Measurements from ENCODE around the gene GATB. TPM values are rescaled to one million over a fixed set of nuclear protein-coding genes. Genes with fewer than 3 reads are reported as not detected.

The GATB gene, protein sequence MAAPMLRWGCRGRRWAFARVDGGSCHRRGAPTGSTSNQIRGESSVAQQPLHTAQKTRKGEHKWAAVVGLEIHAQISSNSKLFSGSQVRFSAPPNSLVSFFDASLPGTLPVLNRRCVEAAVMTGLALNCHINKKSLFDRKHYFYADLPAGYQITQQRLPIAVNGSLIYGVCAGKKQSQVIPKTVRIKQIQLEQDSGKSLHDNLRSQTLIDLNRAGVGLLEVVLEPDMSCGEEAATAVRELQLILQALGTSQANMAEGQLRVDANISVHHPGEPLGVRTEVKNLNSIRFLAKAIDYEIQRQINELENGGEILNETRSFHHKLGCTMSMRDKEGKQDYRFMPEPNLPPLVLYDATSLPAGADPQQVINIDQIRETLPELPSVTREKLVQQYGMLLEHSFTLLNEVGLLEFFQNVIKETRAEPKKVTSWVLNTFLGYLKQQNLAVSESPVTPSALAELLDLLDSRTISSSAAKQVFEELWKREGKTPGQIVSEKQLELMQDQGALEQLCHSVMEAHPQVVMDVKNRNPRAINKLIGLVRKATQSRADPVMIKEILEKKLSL
- total RNA-seq, result 20.8 TPM

GRCh38 chr4:151760712-151761661, at the start of gene GATB:
GATB (minus strand) TSS chr4:151761007; CDS start chr4:151760982, 25 bp downstream.
- FAIRE-seq (peak; percentile 55), DNase-seq (ENCODE audit: low spot score in 2 of 2) (peak; percentile 73 to 87)

DNA sequence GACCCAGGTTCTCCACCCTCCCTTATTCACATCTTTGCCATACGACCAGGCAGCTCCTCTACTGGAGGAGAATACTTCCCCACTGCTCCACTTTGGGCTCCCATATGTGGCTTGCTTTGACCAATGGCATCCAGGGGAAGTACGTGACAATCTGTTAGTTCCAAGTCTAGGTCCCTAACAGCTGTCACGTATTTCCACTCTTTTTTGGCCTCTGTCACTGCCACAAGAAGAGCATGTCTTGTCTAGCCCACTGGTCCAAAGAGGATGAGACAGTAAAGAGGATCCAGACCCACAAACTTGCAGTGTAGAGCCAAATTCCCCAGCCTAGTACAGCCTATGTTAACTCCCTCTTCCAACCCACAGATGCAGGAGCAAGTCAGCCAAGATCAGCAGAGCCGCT, 49.7 kb upstream of the GATB start:
- FAIRE-seq, result no peak

GRCh38 chr4:151809716-151810115, 48.9 kb upstream of the GATB start:
- FAIRE-seq (no peak), DNase-seq (ENCODE audit: low spot score in 2 of 2) (no peak)

More for the DNA sequence above, 49.7 kb upstream of the GATB start:
- DNase-seq (ENCODE audit: low spot score in 2 of 2), result no peak

DNA sequence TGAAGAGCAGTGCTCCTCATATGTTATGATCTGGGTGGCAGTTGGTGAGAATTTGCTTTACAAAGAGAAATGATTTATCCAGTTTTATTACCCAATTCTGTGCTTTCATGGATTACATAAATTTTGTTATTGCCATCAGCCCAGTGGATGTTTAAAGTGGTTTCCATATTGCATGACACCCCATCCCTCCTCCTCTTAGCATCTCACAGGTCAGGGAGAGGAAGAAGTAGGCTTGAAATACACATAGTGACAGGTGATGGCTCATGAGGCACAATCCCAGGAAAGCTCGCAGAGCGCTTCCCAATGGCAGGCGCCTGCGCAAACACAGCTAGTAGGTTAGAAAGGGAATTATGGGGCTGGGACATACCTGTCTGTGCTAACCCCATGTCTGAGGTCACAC, 47.7 kb upstream of the GATB start:
- FAIRE-seq (no peak), DNase-seq (ENCODE audit: low spot score in 2 of 2) (no peak)

- DNase-seq (ENCODE audit: low spot score in 2 of 2), result no peak
- no peak for FAIRE-seq
Observed at GRCh38 chr4:151808120-151808529, 47.3 kb upstream of the GATB start.

DNA sequence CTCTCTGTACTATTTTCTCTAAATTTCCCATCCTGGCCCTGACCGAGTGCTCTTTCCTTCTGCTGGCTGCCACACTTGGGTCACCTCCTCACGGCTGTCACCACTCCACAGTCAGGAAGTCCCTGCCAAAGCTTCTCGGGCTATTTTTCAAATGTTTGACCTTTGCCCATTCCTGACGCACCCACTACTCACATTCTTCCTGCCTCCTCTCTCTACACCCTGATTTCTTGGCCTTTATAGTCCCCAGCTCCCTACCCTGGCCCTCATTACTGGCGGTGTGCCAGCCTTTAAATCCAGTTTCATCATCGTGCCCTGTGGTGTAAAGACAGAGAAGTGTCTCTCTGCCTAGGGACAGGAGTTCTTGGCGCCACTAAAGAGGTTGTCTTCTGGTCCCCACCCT, 46.4 kb upstream of the GATB start:
- no peak for FAIRE-seq
- no peak for DNase-seq (ENCODE audit: low spot score in 2 of 2)

GRCh38 chr4:151806511-151806927, 45.7 kb upstream of the GATB start:
- no peak for DNase-seq (ENCODE audit: low spot score in 2 of 2)
- no peak for FAIRE-seq

GRCh38 chr4:151804821-151805220, 44.0 kb upstream of the GATB start:
- DNase-seq (ENCODE audit: low spot score in 2 of 2), result no peak
- no peak for FAIRE-seq

DNA sequence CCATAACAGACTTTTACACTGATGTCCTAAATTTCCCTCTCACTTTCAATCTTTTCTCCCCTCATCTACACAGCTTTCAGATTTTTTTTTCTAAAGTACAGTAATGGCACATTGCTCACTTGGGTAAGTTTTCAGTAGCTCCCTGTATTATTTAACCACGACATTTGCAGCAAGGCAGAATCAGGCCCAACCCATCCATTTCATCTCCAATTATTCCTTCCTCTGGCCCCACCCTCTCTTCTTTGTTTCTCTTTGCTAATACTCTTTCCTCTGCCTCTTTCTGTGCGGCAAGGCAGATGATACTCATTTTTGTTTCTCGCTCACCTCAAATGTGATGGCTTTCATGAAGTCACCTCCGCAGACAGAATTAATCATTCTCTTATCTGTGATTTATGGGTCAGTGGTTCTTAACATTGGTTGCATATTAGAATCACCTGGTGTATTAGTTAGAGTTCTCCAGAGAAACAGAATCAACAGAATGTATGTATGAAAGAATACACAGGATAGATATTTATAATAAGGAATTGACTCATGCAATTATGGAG, 43.4 kb upstream of the GATB start:
- no peak for DNase-seq (ENCODE audit: low spot score in 2 of 2)
- FAIRE-seq, result no peak

- no peak for FAIRE-seq
- DNase-seq (ENCODE audit: low spot score in 2 of 2), result no peak
Observed at GRCh38 chr4:151803246-151803645, 42.4 kb upstream of the GATB start.

DNA sequence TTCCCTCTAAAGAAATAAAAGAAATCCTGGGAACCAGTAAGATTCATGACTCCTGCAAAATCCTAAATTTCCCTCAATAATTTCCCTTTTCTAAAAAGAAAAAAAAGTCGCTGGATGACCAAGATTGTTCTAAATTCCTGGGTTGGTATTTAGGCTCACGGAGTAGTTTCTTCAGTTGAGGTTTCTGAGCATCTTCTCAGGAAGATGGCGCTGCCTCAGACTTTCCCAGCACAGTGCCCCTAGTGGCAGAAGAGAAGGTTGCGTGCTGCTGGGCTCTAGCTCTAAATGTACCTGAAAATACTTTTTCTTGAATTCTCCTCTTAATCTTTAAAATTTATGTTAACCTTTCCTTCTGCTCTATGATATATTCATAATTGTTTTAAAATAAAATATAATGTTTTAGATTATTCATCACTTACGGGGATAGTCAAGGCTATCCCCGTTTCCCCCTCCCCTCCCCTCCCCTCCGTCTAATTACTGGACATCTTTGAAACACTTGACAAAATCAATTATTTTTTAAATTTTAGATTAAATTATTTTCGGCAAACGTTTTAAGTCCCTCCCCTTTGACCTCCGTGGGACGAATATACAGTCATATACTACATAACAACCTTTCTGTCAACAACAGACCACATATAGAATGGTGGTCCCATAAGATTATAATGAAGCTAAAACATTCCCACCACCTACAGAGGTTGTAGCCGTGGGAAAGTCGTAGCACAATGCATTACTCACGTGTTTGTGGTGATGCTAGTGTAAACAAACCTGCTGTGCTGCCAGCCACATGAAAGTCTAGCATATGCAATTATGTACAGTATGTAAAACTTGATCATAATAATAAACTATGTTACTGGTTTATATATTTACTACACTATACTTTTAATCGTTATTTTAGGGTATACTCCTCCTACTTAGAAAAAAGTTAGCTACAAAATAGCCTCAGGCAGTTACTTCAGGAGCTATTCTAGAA, 41.0 kb upstream of the GATB start:
- no peak for DNase-seq (ENCODE audit: low spot score in 2 of 2)
- FAIRE-seq, result no peak

GRCh38 chr4:151799417-151800012, 38.7 kb upstream of the GATB start:
- no peak for FAIRE-seq
- DNase-seq (ENCODE audit: low spot score in 2 of 2), result no peak

GRCh38 chr4:151798678-151799416, 38.0 kb upstream of the GATB start:
- FAIRE-seq, result no peak
- no peak for DNase-seq (ENCODE audit: low spot score in 2 of 2)

- DNase-seq (ENCODE audit: low spot score in 2 of 2), result no peak
- FAIRE-seq, result no peak
Observed at GRCh38 chr4:151797853-151798252, 37.0 kb upstream of the GATB start.

DNA sequence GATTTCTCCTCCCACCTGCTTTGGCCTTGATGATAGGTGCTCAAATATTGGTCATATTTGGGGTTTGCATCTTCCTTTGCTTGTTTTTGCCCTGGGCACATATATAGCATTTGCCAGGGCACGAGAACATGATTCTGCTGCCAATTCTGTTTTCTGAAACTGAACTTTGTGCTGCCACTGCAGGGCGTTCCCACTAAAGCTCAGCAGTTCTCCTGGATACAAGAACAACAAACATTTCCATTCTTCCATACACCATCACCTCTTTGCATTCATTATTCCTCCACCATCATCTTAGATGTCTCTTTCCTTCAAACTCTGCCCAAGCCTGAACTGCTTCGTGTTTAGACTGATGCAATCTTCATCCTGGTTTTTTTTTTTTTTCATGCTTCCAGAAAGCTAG, 36.3 kb upstream of the GATB start:
- DNase-seq (ENCODE audit: low spot score in 2 of 2) (no peak), FAIRE-seq (no peak)

DNA sequence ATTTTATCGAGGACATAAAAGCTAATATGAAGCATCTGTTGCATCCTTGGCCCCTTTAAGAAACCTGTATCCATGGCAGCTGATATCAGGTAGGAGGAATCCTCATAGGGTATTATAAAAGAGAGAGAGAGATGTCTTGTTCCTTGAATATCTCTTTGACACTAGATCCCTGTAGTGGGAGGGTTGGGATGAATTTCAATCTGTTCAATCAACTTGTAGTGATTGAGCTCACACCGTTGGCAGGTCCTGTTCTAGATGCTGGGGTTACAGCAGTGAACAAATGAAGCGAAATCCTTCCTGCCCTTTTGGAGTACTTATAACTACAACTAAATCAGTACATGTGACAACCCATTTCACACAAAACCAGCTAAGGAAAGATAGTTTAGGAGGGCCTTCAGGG, 35.3 kb upstream of the GATB start:
- FAIRE-seq (no peak), DNase-seq (ENCODE audit: low spot score in 2 of 2) (no peak)

GRCh38 chr4:151792995-151793394, 32.2 kb upstream of the GATB start:
- FAIRE-seq, result no peak
- DNase-seq (ENCODE audit: low spot score in 2 of 2), result no peak

GRCh38 chr4:151792530-151792929, 31.7 kb upstream of the GATB start:
- DNase-seq (ENCODE audit: low spot score in 2 of 2) (no peak), FAIRE-seq (no peak)

DNA sequence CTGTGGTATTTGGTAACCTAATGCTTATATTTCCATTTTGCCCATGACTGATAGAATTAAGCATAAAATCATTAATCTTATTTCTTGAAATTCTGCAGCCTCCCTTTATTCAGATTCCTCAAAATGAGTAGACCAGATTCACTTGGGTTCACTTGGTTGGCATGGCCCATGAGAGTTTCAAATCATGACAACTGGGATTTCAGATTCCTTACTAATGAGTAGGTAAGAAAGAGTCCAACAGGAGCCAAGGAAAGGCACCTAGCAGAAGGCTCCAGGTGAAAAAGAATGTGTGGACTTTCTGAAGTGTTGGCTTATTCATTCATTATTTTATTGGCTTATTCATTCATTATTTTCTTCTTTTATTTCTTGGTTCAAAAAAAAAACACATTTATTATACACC, 27.2 kb upstream of the GATB start:
- no peak for FAIRE-seq
- no peak for DNase-seq (ENCODE audit: low spot score in 2 of 2)

Data from frontal cortex (tissue), 4 donors.